HEK293 (cell line): ENCODE results near the gene PIK3C2G.

ENCODE experiments used
- CTCF ChIA-PET: fragments of 350-600 bp; formaldehyde crosslinking; extraction: SDS; loops from one replicate; lab custom pipeline; 2021; ENCODE audit warnings: antibody characterized with exemption; lab: Yijun Ruan, JAX
- POLR2A ChIA-PET: fragments of 300-600 bp; formaldehyde crosslinking; extraction: SDS; loops from one replicate; lab custom pipeline; 2020; ENCODE audit warnings: antibody characterized with exemption, inconsistent platforms; lab: Yijun Ruan, JAX
- H3K27ac ChIP-seq: fragments of 200-500 bp; sonication (Bioruptor generic); 2 replicates; pipeline ENCODE4 v1.5.1; 2014; ENCODE audit warnings: low read depth, low read length, control low read depth, inconsistent platforms; ENCODE audit errors: extremely low read depth
- H3K36me3 ChIP-seq, 2 experiments: fragments of 200-500 bp in 1 of 2; sonication (Bioruptor generic) in 1 of 2; 1 replicate in 1 of 2; 2 replicates in 1 of 2; pipeline ENCODE4 v1.5.1; 2014 to 2017; ENCODE audit warnings: inconsistent platforms in 2 of 2, low read length in 2 of 2; ENCODE audit not compliant: control insufficient read depth in 2 of 2, insufficient read depth in 1 of 2
- H3K4me1 ChIP-seq: fragments of 200-500 bp; sonication (Bioruptor generic); 2 replicates; pipeline ENCODE4 v1.5.1; 2014; ENCODE audit warnings: mild to moderate bottlenecking, low read length, inconsistent platforms; ENCODE audit not compliant: control insufficient read depth, insufficient read depth
- H3K4me3 ChIP-seq: 2 replicates; pipeline ENCODE4 v1.5.1; 2011; ENCODE audit warnings: low read depth, mild to moderate bottlenecking, control low read depth, low read length, moderate library complexity
- H3K9me3 ChIP-seq: fragments of 200-500 bp; sonication (Bioruptor generic); 2 replicates; pipeline ENCODE4 v1.5.1; 2014; ENCODE audit warnings: low read depth, low read length, inconsistent platforms; ENCODE audit not compliant: control insufficient read depth, insufficient read depth
- CTCF ChIP-seq: fragments of 450-650 bp; formaldehyde crosslinking; IDR thresholded peaks from 2 replicates; pipeline ENCODE4 v1.5.1; 2016; ENCODE audit warnings: missing biosample characterization, missing genetic modification characterization
- GLIS2 ChIP-seq: fragments of 450-650 bp; formaldehyde crosslinking; IDR thresholded peaks from 2 replicates; pipeline ENCODE4 v1.5.1; 2016; ENCODE audit warnings: missing biosample characterization, missing genetic modification characterization
- PRDM2 ChIP-seq: fragments of 450-650 bp; formaldehyde crosslinking; IDR thresholded peaks from 2 replicates; pipeline ENCODE4 v1.5.1; 2016; ENCODE audit warnings: missing biosample characterization, missing genetic modification characterization, borderline replicate concordance
- PRDM4 ChIP-seq: fragments of 450-650 bp; formaldehyde crosslinking; IDR thresholded peaks from 2 replicates; pipeline ENCODE4 v1.5.1; 2017; ENCODE audit warnings: missing biosample characterization, missing genetic modification characterization
- PRDM6 ChIP-seq: fragments of 450-650 bp; formaldehyde crosslinking; IDR thresholded peaks from 2 replicates; pipeline ENCODE4 v1.5.1; 2017; ENCODE audit warnings: missing biosample characterization, missing genetic modification characterization
- RBAK ChIP-seq: fragments of 450-650 bp; formaldehyde crosslinking; IDR thresholded peaks from 2 replicates; pipeline ENCODE4 v1.5.1; 2016; ENCODE audit warnings: missing biosample characterization, missing genetic modification characterization
- REPIN1 ChIP-seq: fragments of 450-650 bp; formaldehyde crosslinking; IDR thresholded peaks from 2 replicates; pipeline ENCODE4 v1.5.1; 2017; ENCODE audit warnings: missing biosample characterization, missing genetic modification characterization, low read depth
- SP2 ChIP-seq: fragments of 450-650 bp; formaldehyde crosslinking; IDR thresholded peaks from 2 replicates; pipeline ENCODE4 v1.5.1; 2016; ENCODE audit warnings: missing biosample characterization, missing genetic modification characterization
- SP3 ChIP-seq: fragments of 450-650 bp; formaldehyde crosslinking; IDR thresholded peaks from 2 replicates; pipeline ENCODE4 v1.5.1; 2016; ENCODE audit warnings: missing biosample characterization, missing genetic modification characterization
- SP7 ChIP-seq: fragments of 450-650 bp; formaldehyde crosslinking; IDR thresholded peaks from 2 replicates; pipeline ENCODE4 v1.5.1; 2016; ENCODE audit warnings: missing biosample characterization, missing genetic modification characterization
- ZBTB48 ChIP-seq: fragments of 450-650 bp; formaldehyde crosslinking; IDR thresholded peaks from 2 replicates; pipeline ENCODE4 v1.5.1; 2016; ENCODE audit warnings: missing biosample characterization, missing genetic modification characterization
- ZNF155 ChIP-seq: fragments of 450-650 bp; formaldehyde crosslinking; IDR thresholded peaks from 2 replicates; pipeline ENCODE4 v1.5.1; 2016; ENCODE audit warnings: missing biosample characterization, missing genetic modification characterization
- ZNF223 ChIP-seq: fragments of 450-650 bp; formaldehyde crosslinking; IDR thresholded peaks from 2 replicates; pipeline ENCODE4 v1.5.1; 2016; ENCODE audit warnings: missing biosample characterization, missing genetic modification characterization
- ZNF292 ChIP-seq: fragments of 450-650 bp; formaldehyde crosslinking; IDR thresholded peaks from 2 replicates; pipeline ENCODE4 v1.5.1; 2016; ENCODE audit warnings: low read depth, missing biosample characterization, missing genetic modification characterization, borderline replicate concordance
- ZNF423 ChIP-seq: fragments of 450-650 bp; formaldehyde crosslinking; IDR thresholded peaks from 2 replicates; pipeline ENCODE4 v1.5.1; 2016; ENCODE audit warnings: missing biosample characterization, missing genetic modification characterization
- ZNF544 ChIP-seq: fragments of 450-650 bp; formaldehyde crosslinking; IDR thresholded peaks from 2 replicates; pipeline ENCODE4 v1.5.0; 2017; ENCODE audit warnings: missing biosample characterization, missing genetic modification characterization
- ZNF621 ChIP-seq: fragments of 450-650 bp; formaldehyde crosslinking; IDR thresholded peaks from 2 replicates; pipeline ENCODE4 v1.5.1; 2017; ENCODE audit warnings: missing biosample characterization, missing genetic modification characterization
- ZNF654 ChIP-seq: fragments of 450-650 bp; formaldehyde crosslinking; IDR thresholded peaks from 2 replicates; pipeline ENCODE4 v1.5.1; 2016; ENCODE audit warnings: low read depth, missing biosample characterization, missing genetic modification characterization
- ZNF692 ChIP-seq: fragments of 450-650 bp; formaldehyde crosslinking; IDR thresholded peaks from 2 replicates; pipeline ENCODE4 v1.5.1; 2016; ENCODE audit warnings: missing biosample characterization, missing genetic modification characterization
- ZNF843 ChIP-seq: fragments of 450-650 bp; formaldehyde crosslinking; IDR thresholded peaks from 2 replicates; pipeline ENCODE4 v1.5.1; 2016; ENCODE audit warnings: missing biosample characterization, missing genetic modification characterization
- ZSCAN5A ChIP-seq: fragments of 450-650 bp; formaldehyde crosslinking; IDR thresholded peaks from 2 replicates; pipeline ENCODE4 v1.5.1; 2016; ENCODE audit warnings: missing biosample characterization, missing genetic modification characterization

Gene PIK3C2G

GRCh38 chr12:18323159-18323558 lies 61.8 kb downstream of the PIK3C2G start:
- ChIA-PET POLR2A (no interaction called here), CTCF (no interaction called here)
- TF ChIP-seq REPIN1 (tag by site-specific recombination) (no peak), ZNF692 (tag by site-specific recombination) (no peak), ZNF155 (tag by site-specific recombination) (no peak), SP2 (tag by site-specific recombination) (no peak), CTCF (tag by site-specific recombination) (no peak), ZNF654 (tag by site-specific recombination) (no peak), PRDM6 (tag by site-specific recombination) (no peak), ZNF843 (tag by site-specific recombination) (no peak), SP3 (tag by site-specific recombination) (no peak)

GRCh38 chr12:18327036-18327435 lies 65.7 kb downstream of the PIK3C2G start:
- ChIA-PET POLR2A (no interaction called here), CTCF (no interaction called here)
- H3K27ac ChIP-seq: no peak overlapping the region
- TF ChIP-seq PRDM2 (tag by site-specific recombination) (no peak), ZNF621 (no peak), ZNF292 (tag by site-specific recombination) (no peak), ZSCAN5A (tag by site-specific recombination) (no peak), ZNF423 (no peak), ZBTB48 (tag by site-specific recombination) (no peak), ZNF544 (tag by site-specific recombination) (no peak), ZNF155 (tag by site-specific recombination) (no peak), GLIS2 (tag by site-specific recombination) (no peak), RBAK (tag by site-specific recombination) (no peak), SP7 (tag by site-specific recombination) (no peak), ZNF223 (tag by site-specific recombination) (no peak), PRDM4 (tag by site-specific recombination) (no peak)

More at GRCh38 chr12:18323159-18323558, 61.8 kb downstream of the PIK3C2G start:
- H3K27ac ChIP-seq: no peak overlapping the region
- no peaks in the 10 kb centered on the region for H3K4me1 ChIP-seq
- H3K4me3 ChIP-seq: no peak overlapping the region
- H3K36me3 ChIP-seq: no peaks in the 10 kb centered on the region
- H3K9me3 ChIP-seq: no peaks in the 10 kb centered on the region

More at GRCh38 chr12:18327036-18327435, 65.7 kb downstream of the PIK3C2G start:
- H3K36me3 ChIP-seq: no peaks in the 10 kb centered on the region
- H3K4me3 ChIP-seq: no peak overlapping the region
- no peaks in the 10 kb centered on the region for H3K9me3 ChIP-seq
- H3K4me1 ChIP-seq: no peaks in the 10 kb centered on the region
